Nephron (organoid): ENCODE data around the gene OPALIN.
"Not testable (repeated sequence)": the region's sequence is repeated elsewhere in the genome, so short reads cannot be mapped to it uniquely, and the experiment has no call there.

Source experiments
- H3K27ac Mint-ChIP-seq, 3 experiments: 2 replicates each; pipeline ENCODE4 v1.8.0; 2020; ENCODE audit warnings: mixed read lengths in 3 of 3, mild to moderate bottlenecking in 2 of 3, moderate library complexity in 1 of 3
- H3K27me3 Mint-ChIP-seq: 2 replicates; pipeline ENCODE4 v1.8.0; 2021; ENCODE audit warnings: low read depth, mild to moderate bottlenecking, moderate library complexity, mixed read lengths
- H3K36me3 Mint-ChIP-seq: 2 replicates; pipeline ENCODE4 v1.8.0; 2020; ENCODE audit warnings: low read depth, mixed read lengths
- H3K4me1 Mint-ChIP-seq: 2 replicates; pipeline ENCODE4 v1.8.0; 2020; ENCODE audit warnings: mixed read lengths
- H3K4me3 Mint-ChIP-seq, 3 experiments: 2 replicates each; pipeline ENCODE4 v1.8.0; 2020; ENCODE audit warnings: mild to moderate bottlenecking in 3 of 3, mixed read lengths in 3 of 3, moderate library complexity in 2 of 3
- H3K9me3 Mint-ChIP-seq: 2 replicates; pipeline ENCODE4 v1.8.0; 2020; ENCODE audit warnings: mixed read lengths
- TF ChIP-seq, protein P1 (sequence below), 3 experiments: fragments of 200-600 bp; sonication (generic); IDR thresholded peaks; one replicate each; pipeline ENCODE4 v1.5.0; 2021; ENCODE audit warnings: antibody characterized with exemption in 3 of 3; ENCODE audit not compliant: unreplicated experiment in 3 of 3

OPALIN gene

DNA sequence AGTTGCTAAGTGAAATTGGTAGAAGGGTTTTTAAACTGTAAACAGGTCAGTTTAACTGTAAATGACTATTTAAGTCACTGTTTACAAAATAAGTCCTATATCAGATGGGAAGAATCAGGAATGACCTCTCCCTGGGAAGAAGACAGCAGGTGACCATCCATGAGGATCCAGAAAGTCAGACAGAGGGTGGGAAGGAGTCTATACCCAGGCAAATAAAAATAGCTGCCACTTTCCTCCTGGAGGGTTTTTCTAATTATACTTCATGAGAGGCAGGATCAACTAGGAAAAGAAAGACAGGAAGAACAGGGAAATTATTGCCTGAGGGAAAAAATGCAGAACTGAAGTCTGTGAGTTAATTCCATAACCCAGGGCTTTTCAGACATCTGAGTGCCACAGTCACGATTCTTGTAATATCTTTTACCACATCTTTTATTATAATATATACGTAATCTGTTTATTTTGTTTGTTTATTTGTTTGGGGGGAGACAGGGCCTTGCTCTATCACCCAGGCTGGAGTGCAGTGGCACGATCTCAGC is 47.6 kb downstream of the OPALIN start:
- Mint-ChIP-seq H3K36me3 (no peaks in the 10 kb centered on the region), H3K27me3 (peaks cover 5% of the 10 kb centered on the region), H3K9me3 (no peaks in the 10 kb centered on the region), H3K4me1 (peaks cover 33% of the 10 kb centered on the region), H3K4me3 (no peak overlapping the region), H3K27ac (peak overlapping the region; percentile 61 to 98 (median 72))
- TF ChIP-seq, protein P1, sequence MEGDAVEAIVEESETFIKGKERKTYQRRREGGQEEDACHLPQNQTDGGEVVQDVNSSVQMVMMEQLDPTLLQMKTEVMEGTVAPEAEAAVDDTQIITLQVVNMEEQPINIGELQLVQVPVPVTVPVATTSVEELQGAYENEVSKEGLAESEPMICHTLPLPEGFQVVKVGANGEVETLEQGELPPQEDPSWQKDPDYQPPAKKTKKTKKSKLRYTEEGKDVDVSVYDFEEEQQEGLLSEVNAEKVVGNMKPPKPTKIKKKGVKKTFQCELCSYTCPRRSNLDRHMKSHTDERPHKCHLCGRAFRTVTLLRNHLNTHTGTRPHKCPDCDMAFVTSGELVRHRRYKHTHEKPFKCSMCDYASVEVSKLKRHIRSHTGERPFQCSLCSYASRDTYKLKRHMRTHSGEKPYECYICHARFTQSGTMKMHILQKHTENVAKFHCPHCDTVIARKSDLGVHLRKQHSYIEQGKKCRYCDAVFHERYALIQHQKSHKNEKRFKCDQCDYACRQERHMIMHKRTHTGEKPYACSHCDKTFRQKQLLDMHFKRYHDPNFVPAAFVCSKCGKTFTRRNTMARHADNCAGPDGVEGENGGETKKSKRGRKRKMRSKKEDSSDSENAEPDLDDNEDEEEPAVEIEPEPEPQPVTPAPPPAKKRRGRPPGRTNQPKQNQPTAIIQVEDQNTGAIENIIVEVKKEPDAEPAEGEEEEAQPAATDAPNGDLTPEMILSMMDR (IDR thresholded peaks at IDR 0.05; ENCODE audit: unreplicated experiment in 3 of 3) = no peak

DNA sequence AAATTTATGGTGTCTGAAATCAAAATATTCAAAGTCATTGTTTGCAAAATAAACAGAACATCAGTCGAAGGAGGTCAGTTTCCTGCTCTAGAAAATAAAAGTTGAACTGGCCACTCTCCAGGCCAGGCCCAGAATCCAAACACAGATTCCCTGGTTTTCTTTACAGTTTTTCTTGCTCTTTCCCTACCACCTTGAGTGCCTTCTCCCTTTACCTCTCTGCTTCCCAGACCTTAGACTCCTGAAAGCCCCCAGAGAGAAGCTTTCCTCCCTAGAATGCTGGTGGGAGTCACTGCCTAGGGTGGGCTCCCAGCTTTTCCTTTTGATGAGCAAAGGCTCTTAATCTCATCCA is 48.5 kb downstream of the OPALIN start:
- TF ChIP-seq, protein P1 (IDR thresholded peaks at IDR 0.05; ENCODE audit: unreplicated experiment in 3 of 3) = no peak
- peaks cover 5% of the 10 kb centered on the region for H3K27me3 Mint-ChIP-seq
- H3K36me3 Mint-ChIP-seq = no peaks in the 10 kb centered on the region
- peaks cover 33% of the 10 kb centered on the region for H3K4me1 Mint-ChIP-seq
- peak overlapping the region; percentile 93 to 98 (median 95) for H3K27ac Mint-ChIP-seq
- H3K9me3 Mint-ChIP-seq = no peaks in the 10 kb centered on the region
- peak overlapping the region in 1 of 3 experiments; percentile 3 for H3K4me3 Mint-ChIP-seq

DNA sequence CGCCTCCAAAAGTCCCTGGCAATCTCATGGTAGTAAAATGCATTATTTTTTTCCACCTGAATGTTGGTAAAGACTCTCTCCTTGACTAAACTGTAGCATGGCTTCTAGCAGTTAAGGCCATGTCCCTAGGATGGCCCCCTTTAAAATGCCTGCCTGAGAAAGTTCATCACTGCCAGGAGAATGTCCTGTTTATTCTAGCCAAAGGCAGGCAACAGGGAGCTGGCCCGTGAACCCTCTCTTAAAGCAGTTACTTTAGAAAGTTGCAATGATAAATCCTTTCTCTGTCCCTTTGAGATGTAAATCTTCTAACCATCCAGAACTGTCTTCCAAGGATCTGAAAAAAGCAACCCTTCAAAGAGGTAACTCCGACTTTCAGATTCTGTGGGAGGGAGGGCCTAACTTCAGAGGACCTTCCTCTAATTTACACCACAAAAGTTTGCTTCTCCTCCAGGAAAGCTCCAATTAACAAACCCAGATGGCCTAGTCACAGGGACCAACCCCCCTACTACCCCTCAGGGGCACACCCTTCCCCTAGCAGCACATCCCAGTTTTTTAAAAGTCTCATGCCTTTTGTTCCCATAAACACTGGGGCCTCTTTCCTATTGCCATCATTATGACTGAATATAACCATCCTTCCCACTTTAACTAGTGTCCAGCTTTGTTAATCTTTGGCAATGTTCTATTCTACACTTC is 49.0 kb downstream of the OPALIN start:
- Mint-ChIP-seq H3K27ac (peak overlapping the region; percentile 93 to 98 (median 95)), H3K4me3 (peak overlapping the region in 2 of 3 experiments; percentile 3 to 28), H3K9me3 (no peaks in the 10 kb centered on the region), H3K4me1 (peaks cover 33% of the 10 kb centered on the region), H3K36me3 (no peaks in the 10 kb centered on the region), H3K27me3 (peaks cover 5% of the 10 kb centered on the region)
- TF ChIP-seq, protein P1 (IDR thresholded peaks at IDR 0.05; ENCODE audit: unreplicated experiment in 3 of 3) = no peak

DNA sequence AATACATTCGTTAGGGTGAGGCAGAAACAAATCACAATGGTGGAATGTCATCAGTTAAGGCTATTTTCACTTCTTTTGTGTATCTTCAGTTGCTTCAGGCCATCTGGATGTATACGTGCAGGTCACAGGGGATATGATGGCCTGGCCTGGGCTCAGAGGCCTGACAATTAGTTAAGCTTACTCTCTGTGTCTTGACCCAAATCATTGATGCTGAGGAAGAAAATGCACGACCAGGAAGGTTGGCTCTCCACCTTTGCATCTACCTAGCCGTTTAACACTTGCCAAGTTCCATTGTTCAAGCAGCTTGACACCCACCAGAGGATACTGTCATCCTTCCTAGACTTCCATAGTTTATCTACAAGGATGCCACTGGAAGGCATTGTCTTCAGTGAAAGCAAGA is 49.9 kb downstream of the OPALIN start:
- not testable (repeated sequence) for H3K36me3 Mint-ChIP-seq, H3K27me3 Mint-ChIP-seq, H3K9me3 Mint-ChIP-seq
- Mint-ChIP-seq H3K4me1 (peaks cover 33% of the 10 kb centered on the region), H3K27ac (peak overlapping the region; percentile 93 to 98 (median 95)), H3K4me3 (peak overlapping the region in 1 of 3 experiments; percentile 7)

DNA sequence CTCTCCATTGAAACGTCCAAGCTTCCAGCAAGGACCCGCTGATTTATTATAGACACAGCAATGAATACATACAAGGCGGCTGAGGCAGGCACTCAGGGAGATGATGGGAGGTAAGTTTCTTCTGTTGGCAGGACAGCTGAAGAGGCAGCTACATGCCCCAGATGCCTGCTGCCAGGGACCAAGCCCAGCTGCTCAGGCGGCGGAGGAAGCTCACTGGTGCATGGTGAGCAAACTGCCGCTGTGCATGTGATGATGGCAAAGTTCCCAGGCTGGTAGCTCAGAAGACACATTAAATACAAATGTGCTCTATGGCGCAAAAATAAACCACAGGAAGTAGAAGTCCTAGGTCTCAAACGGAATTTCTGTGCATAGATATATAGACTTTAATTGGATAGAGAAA is 52.3 kb downstream of the OPALIN start:
- Mint-ChIP-seq H3K36me3 (no peaks in the 10 kb centered on the region), H3K4me1 (peaks cover 33% of the 10 kb centered on the region), H3K27ac (peak overlapping the region in 1 of 3 experiments; percentile 3), H3K4me3 (no peak overlapping the region), H3K9me3 (no peaks in the 10 kb centered on the region), H3K27me3 (no peaks in the 10 kb centered on the region)
- TF ChIP-seq, protein P1 (IDR thresholded peaks at IDR 0.05; ENCODE audit: unreplicated experiment in 3 of 3) = no peak

DNA sequence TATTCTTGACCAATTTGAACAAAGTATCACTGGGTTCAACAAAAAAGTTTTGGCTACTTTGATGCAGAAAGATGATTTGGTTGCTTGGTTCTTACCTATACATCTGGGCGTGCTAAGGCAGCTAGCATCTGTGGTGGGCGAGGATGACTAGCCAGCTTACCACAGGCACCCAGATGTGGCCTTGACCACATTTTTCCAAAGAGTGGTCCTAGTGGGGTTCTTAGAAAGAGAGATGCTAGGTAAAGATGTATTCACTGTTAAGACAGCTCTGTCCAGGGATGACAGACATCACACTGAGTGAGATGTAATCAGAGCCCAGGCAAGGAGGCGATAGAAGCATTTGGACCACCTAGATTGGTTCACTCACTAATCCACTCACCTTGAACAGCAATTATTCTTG is 53.8 kb downstream of the OPALIN start:
- TF ChIP-seq, protein P1 (IDR thresholded peaks at IDR 0.05; ENCODE audit: unreplicated experiment in 3 of 3) = no peak
- Mint-ChIP-seq H3K4me1 (peaks cover 22% of the 10 kb centered on the region), H3K27me3 (no peaks in the 10 kb centered on the region), H3K4me3 (no peak overlapping the region), H3K9me3 (no peaks in the 10 kb centered on the region), H3K27ac (no peak overlapping the region), H3K36me3 (no peaks in the 10 kb centered on the region)
